HepG2 (cell line): ENCODE results near the gene IQCM. TPM values are rescaled to one million over a fixed set of nuclear protein-coding genes. Genes with fewer than 3 reads are reported as not detected.

Experiments
- ATAC-seq: fragments of 200-7000 bp; cut with Tn5 transposase; 3 replicates; pipeline ENCODE4 v1.9.1; 2020; ENCODE audit warnings: mild to moderate bottlenecking, moderate library complexity
- BruUV-seq: library from RNA; stranded (reverse); fragments of 400-500 nt; replicated peaks from 2 replicates; lab custom pipeline; 2021; lab: Mats Ljungman, UMichigan
- CTCF ChIA-PET: fragments of 300-600 bp; formaldehyde crosslinking; extraction: SDS; loops from one replicate; lab custom pipeline; 2021; ENCODE audit warnings: low total read pairs, inconsistent platforms, low intra/inter-chr PET ratio; lab: Yijun Ruan, JAX
- POLR2A ChIA-PET: fragments of 350-600 bp; sonication (Branson Sonifier 250); formaldehyde crosslinking; loops from one replicate; lab custom pipeline; 2020; ENCODE audit warnings: antibody characterized with exemption, inconsistent platforms; lab: Yijun Ruan, JAX
- DNase-seq: peaks from one replicate; pipeline ENCODE4 v3.0.0-alpha.2; 2015; ENCODE audit warnings: low spot score
- FAIRE-seq: peaks from 3 replicates; lab custom pipeline; 2011; peaks lifted over from hg19 to GRCh38; lab: Jason Lieb, UNC
- H2AFZ ChIP-seq: one replicate; pipeline ENCODE4 v1.6.1; 2011; ENCODE audit warnings: low read length, inconsistent platforms
- H3K27ac ChIP-seq: fragments of 300-600 bp; 3 replicates; pipeline ENCODE4 v1.8.0; 2011; ENCODE audit warnings: mixed run types, mild to moderate bottlenecking, mixed read lengths, low read length, inconsistent platforms; ENCODE audit not compliant: insufficient read depth; ENCODE audit errors: extremely low read length
- H3K27me3 ChIP-seq, 2 experiments: fragments of 200-600 bp in 1 of 2; 2 replicates in 1 of 2; 3 replicates in 1 of 2; pipeline versions ENCODE4 v1.6.0 to v1.8.0; 2011; ENCODE audit warnings: low read length in 2 of 2, mild to moderate bottlenecking in 2 of 2, moderate library complexity in 2 of 2, inconsistent platforms in 1 of 2; ENCODE audit not compliant: insufficient read depth in 2 of 2, control insufficient read depth in 1 of 2
- H3K36me3 ChIP-seq, 2 experiments: fragments of 200-600 bp in 1 of 2; replicated peaks in 1 of 2; 2 replicates in 1 of 2; 3 replicates in 1 of 2; pipeline versions ENCODE4 v1.5.1 to v1.8.0; 2011; ENCODE audit warnings: low read length in 2 of 2, inconsistent platforms in 1 of 2; ENCODE audit not compliant: insufficient read depth in 2 of 2, control insufficient read depth in 1 of 2
- H3K4me1 ChIP-seq: 2 replicates; pipeline ENCODE4 v1.5.1; 2012; ENCODE audit warnings: low read length, inconsistent platforms; ENCODE audit not compliant: insufficient read depth
- H3K4me2 ChIP-seq: 2 replicates; pipeline ENCODE4 v1.6.0; 2011; ENCODE audit warnings: low read depth, low read length, inconsistent platforms
- H3K4me3 ChIP-seq, 3 experiments: fragments of 200-600 bp in 1 of 3; sonication (generic), shearing (Covaris generic) in 1 of 3; replicated peaks in 1 of 3; 2 replicates each; pipeline ENCODE4 v1.5.1; 2011 to 2016; ENCODE audit warnings: low read length in 3 of 3, inconsistent platforms in 2 of 3, low read depth in 2 of 3, mild to moderate bottlenecking in 2 of 3, control low read depth in 1 of 3, mixed read lengths in 1 of 3; ENCODE audit not compliant: insufficient read depth in 1 of 3
- H3K79me2 ChIP-seq: one replicate; pipeline ENCODE4 v1.6.1; 2011; ENCODE audit warnings: low read length, inconsistent platforms; ENCODE audit not compliant: insufficient read depth
- H3K9ac ChIP-seq: 2 replicates; pipeline ENCODE4 v1.6.0; 2011; ENCODE audit warnings: mild to moderate bottlenecking, low read depth, low read length, inconsistent platforms; ENCODE audit not compliant: insufficient read depth
- H3K9me3 ChIP-seq: 2 replicates; pipeline ENCODE4 v1.5.1; 2012; ENCODE audit warnings: mild to moderate bottlenecking, low read length
- H4K20me1 ChIP-seq: 2 replicates; pipeline ENCODE4 v1.6.0; 2011; ENCODE audit warnings: inconsistent platforms, mild to moderate bottlenecking, low read length, moderate library complexity; ENCODE audit not compliant: insufficient read depth
- FOXO1 ChIP-seq: sonication (generic); formaldehyde crosslinking; IDR thresholded peaks from 2 replicates; pipeline ENCODE4 v1.4.0; 2020; ENCODE audit warnings: missing genetic modification reagents
- GTF3A ChIP-seq: sonication (generic); formaldehyde crosslinking; conservative IDR thresholded peaks from 2 replicates; pipeline ENCODE4 v1.4.0; 2020; ENCODE audit warnings: mild to moderate bottlenecking, missing genetic modification reagents
- KAT7 ChIP-seq: IDR thresholded peaks from 2 replicates; pipeline ENCODE4 v1.6.1; 2018; ENCODE audit warnings: borderline replicate concordance, missing compliant biosample characterization
- SYNCRIP ChIP-seq: fragments of 200-400 bp; formaldehyde crosslinking; IDR thresholded peaks from 2 replicates; pipeline ENCODE4 v1.6.1; 2018; ENCODE audit warnings: mild to moderate bottlenecking, low read depth, low read length; ENCODE audit not compliant: insufficient read depth
- YEATS4 ChIP-seq: sonication (generic); formaldehyde crosslinking; IDR thresholded peaks from 2 replicates; pipeline ENCODE4 v1.4.0; 2020; ENCODE audit warnings: missing genetic modification reagents, borderline replicate concordance
- ZNF326 ChIP-seq: sonication (generic); formaldehyde crosslinking; IDR thresholded peaks from 2 replicates; pipeline ENCODE4 v1.4.0; 2020; ENCODE audit warnings: missing genetic modification reagents, borderline replicate concordance
- ZNF33A ChIP-seq: sonication (generic); formaldehyde crosslinking; IDR thresholded peaks from 2 replicates; pipeline ENCODE4 v1.5.1; 2020; ENCODE audit warnings: missing genetic modification reagents, mild to moderate bottlenecking, moderate library complexity, borderline replicate concordance
- in situ Hi-C: cut with HindIII; loops from 2 replicates; pipeline ENCODE4 v1.10.0; 2017; ENCODE audit warnings: low pct_unique_long_range_greater_than_20kb; ENCODE audit not compliant: extremely low pct_ligation_motif_present
- intact Hi-C: fragments of 100-400 bp; cut with micrococcal nuclease; formaldehyde crosslinking; loops from one replicate; pipeline ENCODE4 v1.10.0; 2022; ENCODE audit not compliant: unreplicated experiment
- polyA plus RNA-seq, 8 experiments: library from polyadenylated mRNA; depleted of rRNA in 3 of 8; stranded (reverse) in 7 of 8; unstranded in 1 of 8; fragments of >200 nt; fragmentation: Illumina TruSeq in 4 of 8; extraction: Trizol in 4 of 8; gene quantifications; 2 replicates each; pipeline versions ENCODE4 v1.2.1 to v1.2.3, GENCODE V29; 2011 to 2016; ENCODE audit warnings: low read depth in 4 of 8, missing spikeins in 1 of 8, mixed read lengths in 1 of 8; ENCODE audit not compliant: insufficient read depth in 1 of 8
- total RNA-seq, 5 experiments: library from RNA; depleted of rRNA; stranded (reverse); fragments of >200 nt; fragmentation: Illumina TruSeq; extraction: Trizol; gene quantifications; 2 replicates each; pipeline ENCODE4 v1.2.3, GENCODE V29; 2016; ENCODE audit warnings: low read depth in 1 of 5
- TF ChIP-seq, protein P1 (sequence below): sonication (generic); formaldehyde crosslinking; IDR thresholded peaks from 2 replicates; pipeline ENCODE4 v1.5.0; 2020; ENCODE audit warnings: mild to moderate bottlenecking, missing genetic modification reagents, moderate library complexity
- TF ChIP-seq, protein P2 (sequence below): sonication (generic); formaldehyde crosslinking; IDR thresholded peaks from 2 replicates; pipeline ENCODE4 v1.5.0; 2020; ENCODE audit warnings: missing genetic modification reagents, mild to moderate bottlenecking, borderline replicate concordance
- TF ChIP-seq, protein P3 (sequence below): sonication (generic); formaldehyde crosslinking; IDR thresholded peaks from 2 replicates; pipeline ENCODE4 v1.4.0; 2020; ENCODE audit warnings: missing genetic modification reagents

IQCM gene
- total and polyA plus RNA-seq, 2 of the 13 experiments (the other 11 are each of a cell fraction or from before 2014, with no cell fraction given): not detected

DNA sequence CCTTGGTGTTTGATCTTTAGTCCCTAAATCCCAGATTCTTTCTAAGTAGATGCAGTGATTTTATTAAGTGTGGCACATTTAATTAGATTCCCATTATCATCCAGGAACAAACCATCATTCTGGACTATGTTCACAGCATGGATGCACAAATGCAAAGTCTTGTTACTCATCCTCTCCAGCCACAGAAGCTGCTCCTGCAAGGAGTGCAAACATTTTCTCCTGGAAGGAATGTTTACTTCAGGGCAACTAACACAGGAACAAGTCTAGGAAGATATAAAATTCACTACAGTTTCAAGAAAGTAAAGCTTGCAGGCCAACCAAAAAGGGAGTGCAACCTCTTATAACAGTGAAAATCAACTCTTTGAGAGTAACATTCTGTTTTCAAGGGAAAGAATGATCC lies 106.0 kb downstream of the IQCM start:
- DNase-seq (no peak), ATAC-seq (no peak), FAIRE-seq (no peak)
- in situ Hi-C loops (no loop called here), intact Hi-C loops (no loop called here)
- H3K4me3 ChIP-seq: no peak overlapping the region
- no peaks in the 10 kb centered on the region for H4K20me1 ChIP-seq
- no TSS peak for BruUV-seq
- no peak overlapping the region for H3K9ac ChIP-seq
- H3K4me2 ChIP-seq: no peak overlapping the region
- TF ChIP-seq ZNF33A (no peak), KAT7 (no peak), FOXO1 (CRISPR knock-in tag) (no peak), ZNF326 (CRISPR knock-in tag) (no peak), GTF3A (CRISPR knock-in tag) (no peak), YEATS4 (no peak), SYNCRIP (no peak)
- TF ChIP-seq, protein P1, sequence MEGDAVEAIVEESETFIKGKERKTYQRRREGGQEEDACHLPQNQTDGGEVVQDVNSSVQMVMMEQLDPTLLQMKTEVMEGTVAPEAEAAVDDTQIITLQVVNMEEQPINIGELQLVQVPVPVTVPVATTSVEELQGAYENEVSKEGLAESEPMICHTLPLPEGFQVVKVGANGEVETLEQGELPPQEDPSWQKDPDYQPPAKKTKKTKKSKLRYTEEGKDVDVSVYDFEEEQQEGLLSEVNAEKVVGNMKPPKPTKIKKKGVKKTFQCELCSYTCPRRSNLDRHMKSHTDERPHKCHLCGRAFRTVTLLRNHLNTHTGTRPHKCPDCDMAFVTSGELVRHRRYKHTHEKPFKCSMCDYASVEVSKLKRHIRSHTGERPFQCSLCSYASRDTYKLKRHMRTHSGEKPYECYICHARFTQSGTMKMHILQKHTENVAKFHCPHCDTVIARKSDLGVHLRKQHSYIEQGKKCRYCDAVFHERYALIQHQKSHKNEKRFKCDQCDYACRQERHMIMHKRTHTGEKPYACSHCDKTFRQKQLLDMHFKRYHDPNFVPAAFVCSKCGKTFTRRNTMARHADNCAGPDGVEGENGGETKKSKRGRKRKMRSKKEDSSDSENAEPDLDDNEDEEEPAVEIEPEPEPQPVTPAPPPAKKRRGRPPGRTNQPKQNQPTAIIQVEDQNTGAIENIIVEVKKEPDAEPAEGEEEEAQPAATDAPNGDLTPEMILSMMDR (CRISPR knock-in tag): no peak
- TF ChIP-seq, protein P2, sequence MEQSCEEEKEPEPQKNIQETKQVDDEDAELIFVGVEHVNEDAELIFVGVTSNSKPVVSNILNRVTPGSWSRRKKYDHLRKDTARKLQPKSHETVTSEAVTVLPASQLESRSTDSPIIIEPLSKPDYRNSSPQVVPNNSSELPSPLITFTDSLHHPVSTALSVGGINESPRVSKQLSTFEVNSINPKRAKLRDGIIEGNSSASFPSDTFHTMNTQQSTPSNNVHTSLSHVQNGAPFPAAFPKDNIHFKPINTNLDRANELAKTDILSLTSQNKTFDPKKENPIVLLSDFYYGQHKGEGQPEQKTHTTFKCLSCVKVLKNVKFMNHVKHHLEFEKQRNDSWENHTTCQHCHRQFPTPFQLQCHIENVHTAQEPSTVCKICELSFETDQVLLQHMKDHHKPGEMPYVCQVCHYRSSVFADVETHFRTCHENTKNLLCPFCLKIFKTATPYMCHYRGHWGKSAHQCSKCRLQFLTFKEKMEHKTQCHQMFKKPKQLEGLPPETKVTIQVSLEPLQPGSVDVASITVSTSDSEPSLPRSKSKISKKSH (CRISPR knock-in tag): no peak
- TF ChIP-seq, protein P3, sequence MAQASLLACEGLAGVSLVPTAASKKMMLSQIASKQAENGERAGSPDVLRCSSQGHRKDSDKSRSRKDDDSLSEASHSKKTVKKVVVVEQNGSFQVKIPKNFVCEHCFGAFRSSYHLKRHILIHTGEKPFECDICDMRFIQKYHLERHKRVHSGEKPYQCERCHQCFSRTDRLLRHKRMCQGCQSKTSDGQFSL: no peak
- no peak overlapping the region for H3K27ac ChIP-seq
- H3K79me2 ChIP-seq: no peaks in the 10 kb centered on the region
- no peaks in the 10 kb centered on the region for H3K27me3 ChIP-seq
- ChIA-PET CTCF (no interaction called here), POLR2A (no interaction called here)
- no peaks in the 10 kb centered on the region for H3K9me3 ChIP-seq
- no peaks in the 10 kb centered on the region for H3K4me1 ChIP-seq
- no peak overlapping the region for H2AFZ ChIP-seq
- H3K36me3 ChIP-seq: no peaks in the 10 kb centered on the region
